Measurements from ENCODE around the gene TFIP11. TPM values are rescaled to one million over a fixed set of nuclear protein-coding genes. Genes with fewer than 3 reads are reported as not detected.

Gene TFIP11
- total RNA-seq, 4 donors from 2014 or later, result 29.1 to 55.0 (median 35.7) TPM

- no peak overlapping the region for H3K4me3 ChIP-seq (ENCODE audit: low read depth, poor library complexity, severe bottlenecking)
- no peak for DNase-seq (ENCODE audit: low spot score in 2 of 2)
- WGBS, 2 donors, result 92 to 93% methylated on average over 8 of the region's 8 CpGs
- no peak for TF ChIP-seq POLR2A (IDR thresholded peaks at IDR 0.05)
- no peak for TF ChIP-seq CTCF (IDR thresholded peaks at IDR 0.05)
- intact Hi-C loops (cut with DNase I; ENCODE audit: low total_unique reads), result no loop called here
Measured at GRCh38 chr22:26444777-26445176, 67.5 kb downstream of the TFIP11 start.

GRCh38 chr22:26443901-26444690, 68.2 kb downstream of the TFIP11 start:
- DNase-seq (ENCODE audit: low spot score in 2 of 2), result peak in 1 of 2 donors; percentile 72
- intact Hi-C loops (cut with DNase I; ENCODE audit: low total_unique reads), result no loop called here
- no peak for TF ChIP-seq CTCF (IDR thresholded peaks at IDR 0.05)
- TF ChIP-seq POLR2A (IDR thresholded peaks at IDR 0.05), result no peak
- 89 to 91% methylated on average over 16 of the region's 16 CpGs for WGBS, 2 donors
- no peak overlapping the region for H3K4me3 ChIP-seq (ENCODE audit: low read depth, poor library complexity, severe bottlenecking)

GRCh38 chr22:26442086-26442756, 70.1 kb downstream of the TFIP11 start:
- no peak for DNase-seq (ENCODE audit: low spot score in 2 of 2)
- 86 to 97% methylated on average over 4 of the region's 4 CpGs for WGBS, 2 donors
- no peak overlapping the region for H3K4me3 ChIP-seq (ENCODE audit: low read depth, poor library complexity, severe bottlenecking)
- intact Hi-C loops (cut with DNase I; ENCODE audit: low total_unique reads), result no loop called here
- no peak for TF ChIP-seq POLR2A (IDR thresholded peaks at IDR 0.05)
- no peak for TF ChIP-seq CTCF (IDR thresholded peaks at IDR 0.05)

MicroRNAs within 50 kb of the gene (microRNA counts, 767-probe panel; counts per million panel counts)
- microRNA hsa-miR-548j, result 0 to 358 counts per million in 2 donors

Small RNA genes within 50 kb of the gene (microRNA-seq; reads per million reads assigned to microRNA genes)
- gene MIR548J (ENCODE audit: borderline number of aligned reads in 1 of 2, borderline replicate concordance in 2 of 2), result 2.0 to 2.8 reads per million in 2 donors

Other genes with a start within 250 kb of the TFIP11 start
- gene ASPHD2, start 83.2 kb downstream of the TFIP11 start, total RNA-seq, result 10 to 100 TPM; 18.8 to 31.4 (median 22.2) TPM
- 10 to 100 TPM; 40.5 to 68.0 (median 47.5) TPM for gene HPS4, start 28.7 kb downstream of the TFIP11 start, total RNA-seq
- gene SRRD, start 28.6 kb downstream of the TFIP11 start, total RNA-seq, result 10 to 100 TPM; 10.3 to 21.5 (median 17.3) TPM
- 10 to 100 TPM; 54.9 to 60.6 (median 58.5) TPM for gene TPST2, start 77.7 kb upstream of the TFIP11 start, total RNA-seq
- under 1 TPM in 1 of 4 donors, not detected in 3; 0.42 TPM for gene CRYBB1, start 105.6 kb upstream of the TFIP11 start, total RNA-seq
- not detected for gene CRYBA4, start 109.5 kb upstream of the TFIP11 start, total RNA-seq
- 1 to 10 TPM in 2 of 4 donors, under 1 TPM in 2; 0.47 to 2.4 (median 1.4) TPM for gene MIAT, start 145.1 kb upstream of the TFIP11 start, total RNA-seq